ENCODE measurements around the gene PFKL. TPM values are rescaled to one million over a fixed set of nuclear protein-coding genes. Genes with fewer than 3 reads are reported as not detected.

The PFKL gene
- total RNA-seq, 4 donors from 2014 or later = 68.5 to 103 (median 96.8) TPM

- intact Hi-C loops (cut with DNase I) = loop anchor here (5.0 to 10.0 kb wide), 2 partner anchors 36 to 58 kb away; no protein-coding TSS in a partner anchor
- TF ChIP-seq, protein P1, sequence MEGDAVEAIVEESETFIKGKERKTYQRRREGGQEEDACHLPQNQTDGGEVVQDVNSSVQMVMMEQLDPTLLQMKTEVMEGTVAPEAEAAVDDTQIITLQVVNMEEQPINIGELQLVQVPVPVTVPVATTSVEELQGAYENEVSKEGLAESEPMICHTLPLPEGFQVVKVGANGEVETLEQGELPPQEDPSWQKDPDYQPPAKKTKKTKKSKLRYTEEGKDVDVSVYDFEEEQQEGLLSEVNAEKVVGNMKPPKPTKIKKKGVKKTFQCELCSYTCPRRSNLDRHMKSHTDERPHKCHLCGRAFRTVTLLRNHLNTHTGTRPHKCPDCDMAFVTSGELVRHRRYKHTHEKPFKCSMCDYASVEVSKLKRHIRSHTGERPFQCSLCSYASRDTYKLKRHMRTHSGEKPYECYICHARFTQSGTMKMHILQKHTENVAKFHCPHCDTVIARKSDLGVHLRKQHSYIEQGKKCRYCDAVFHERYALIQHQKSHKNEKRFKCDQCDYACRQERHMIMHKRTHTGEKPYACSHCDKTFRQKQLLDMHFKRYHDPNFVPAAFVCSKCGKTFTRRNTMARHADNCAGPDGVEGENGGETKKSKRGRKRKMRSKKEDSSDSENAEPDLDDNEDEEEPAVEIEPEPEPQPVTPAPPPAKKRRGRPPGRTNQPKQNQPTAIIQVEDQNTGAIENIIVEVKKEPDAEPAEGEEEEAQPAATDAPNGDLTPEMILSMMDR (IDR thresholded peaks at IDR 0.05) = no peak
- TF ChIP-seq POLR2A (IDR thresholded peaks at IDR 0.05) = no peak
- Histone ChIP-seq H3K9me3 (no peaks in the 10 kb centered on the region), H3K36me3 (no peaks in the 10 kb centered on the region), H3K27me3 (no peaks in the 10 kb centered on the region), H3K27ac (no peak overlapping the region), H3K4me1 (peaks cover 3 to 4% of the 10 kb centered on the region in 2 donors), H3K4me3 (replicated peaks in 1 of 3) (no peak overlapping the region)
- WGBS, 2 donors = 85 to 87% methylated on average over 19 to 22 of the region's 28 CpGs
- no peak for DNase-seq
These were observed 66.8 kb downstream of the PFKL start for GRCh38 chr21:44366586-44367211.

DNA sequence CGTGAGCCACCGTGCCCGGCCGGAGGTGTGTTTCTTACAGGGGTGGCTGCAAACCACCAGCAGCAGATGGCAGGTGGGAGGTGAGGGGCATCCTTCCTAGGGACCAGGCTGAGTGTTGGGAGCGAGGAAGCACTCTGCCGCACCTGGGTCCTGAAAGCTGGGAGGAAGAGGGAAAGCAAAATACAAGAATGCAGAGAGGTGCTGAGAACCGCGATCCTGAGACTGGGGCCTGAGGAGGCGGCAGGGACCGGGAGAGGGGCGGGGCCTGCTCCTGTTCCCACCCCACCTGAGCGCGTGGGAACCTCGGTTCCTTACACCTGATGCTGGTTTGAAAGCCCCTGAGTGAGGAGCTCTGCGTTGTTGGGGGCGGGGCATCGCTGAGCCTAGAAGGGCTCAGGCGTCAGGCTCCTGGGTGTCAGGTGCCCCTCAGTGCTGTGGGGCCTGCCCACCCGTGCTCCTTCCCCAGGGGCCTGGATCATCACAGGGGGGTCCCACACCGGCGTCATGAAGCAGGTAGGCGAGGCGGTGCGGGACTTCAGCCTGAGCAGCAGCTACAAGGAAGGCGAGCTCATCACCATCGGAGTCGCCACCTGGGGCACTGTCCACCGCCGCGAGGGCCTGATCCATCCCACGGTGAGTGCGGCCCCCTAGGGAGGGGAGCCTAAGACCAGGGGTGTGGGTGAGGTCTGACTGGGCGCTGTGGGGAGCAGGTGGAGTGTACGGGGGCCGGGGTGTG is 69.0 kb downstream of the PFKL start:
- no peak for DNase-seq
- WGBS, 2 donors = 33 to 36% methylated on average over 17 to 29 of the region's 35 CpGs
- no peak overlapping the region for H3K27ac ChIP-seq

DNA sequence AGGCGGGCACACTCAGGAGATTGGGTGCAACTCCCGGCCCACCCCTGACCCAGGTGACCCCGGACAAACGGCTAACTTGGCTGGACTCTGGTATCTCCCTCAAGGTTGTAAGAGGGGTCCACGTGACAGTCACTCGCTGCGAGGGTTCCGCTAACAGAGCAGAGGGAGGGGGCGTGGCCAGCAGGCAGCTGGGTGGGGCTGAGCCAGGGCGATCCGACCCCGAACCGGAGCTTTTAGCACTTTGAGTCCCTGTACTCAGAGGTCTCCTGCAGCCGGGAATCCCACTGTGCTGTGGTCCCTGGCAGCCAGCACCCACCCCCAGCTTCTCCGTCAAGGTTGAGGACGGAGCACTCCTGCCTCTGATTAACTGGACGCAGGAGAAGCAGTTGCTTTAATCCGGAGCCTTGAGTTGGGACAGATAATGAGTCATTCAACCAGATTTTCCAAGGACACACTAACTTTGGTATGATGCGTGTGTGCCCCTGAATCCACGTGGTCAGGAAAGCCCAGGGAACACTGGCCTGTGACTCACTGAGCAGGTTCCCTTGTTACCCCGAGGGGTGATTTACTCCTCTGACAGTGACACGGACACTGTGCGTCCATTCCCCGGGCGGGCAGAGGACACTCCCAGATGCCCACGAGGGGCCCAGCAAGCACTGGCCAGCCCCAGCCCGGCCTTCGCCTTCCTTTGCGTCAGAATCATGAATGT is 70.3 kb downstream of the PFKL start:
- peak; percentile 15 to 30 for DNase-seq
- TF ChIP-seq, protein P1 (IDR thresholded peaks at IDR 0.05) = no peak
- no peak for TF ChIP-seq POLR2A (IDR thresholded peaks at IDR 0.05)
- no peaks in the 10 kb centered on the region for H3K27me3 ChIP-seq
- H3K36me3 ChIP-seq = no peaks in the 10 kb centered on the region
- no peak overlapping the region for H3K4me3 ChIP-seq (replicated peaks in 1 of 3)
- H3K9me3 ChIP-seq = no peaks in the 10 kb centered on the region
- H3K4me1 ChIP-seq = peaks cover 3 to 4% of the 10 kb centered on the region in 2 donors
- 32 to 59% methylated on average over 21 to 23 of the region's 29 CpGs for WGBS, 2 donors
- no peak overlapping the region for H3K27ac ChIP-seq
- intact Hi-C loops (cut with DNase I) = no loop called here

More for the DNA sequence above, 69.0 kb downstream of the PFKL start:
- Histone ChIP-seq H3K36me3 (no peaks in the 10 kb centered on the region), H3K27me3 (no peaks in the 10 kb centered on the region), H3K4me1 (peaks cover 3 to 4% of the 10 kb centered on the region in 2 donors), H3K9me3 (no peaks in the 10 kb centered on the region), H3K4me3 (replicated peaks in 1 of 3) (no peak overlapping the region)
- intact Hi-C loops (cut with DNase I) = loop anchor here (5.0 to 10.0 kb wide), 2 partner anchors 33 to 56 kb away; no protein-coding TSS in a partner anchor
- TF ChIP-seq, protein P1 (IDR thresholded peaks at IDR 0.05) = no peak
- TF ChIP-seq POLR2A (IDR thresholded peaks at IDR 0.05) = no peak

- WGBS, 2 donors = 93 to 94% methylated on average over 33 of the region's 37 CpGs
- Histone ChIP-seq H3K36me3 (no peaks in the 10 kb centered on the region), H3K27me3 (no peaks in the 10 kb centered on the region), H3K27ac (no peak overlapping the region), H3K4me1 (peaks cover 3 to 4% of the 10 kb centered on the region in 2 donors), H3K9me3 (no peaks in the 10 kb centered on the region), H3K4me3 (replicated peaks in 1 of 3) (no peak overlapping the region)
- DNase-seq = no peak
- intact Hi-C loops (cut with DNase I) = no loop called here
- TF ChIP-seq, protein P1 (IDR thresholded peaks at IDR 0.05) = no peak
- no peak for TF ChIP-seq POLR2A (IDR thresholded peaks at IDR 0.05)
These were observed 71.0 kb downstream of the PFKL start for GRCh38 chr21:44370786-44371410.

Data from thyroid gland (tissue), 4 donors.